DMS53 (cell line): Measurements from ENCODE around the gene ARMCX1.
"Not testable (repeated sequence)": the region's sequence is repeated elsewhere in the genome, so short reads cannot be mapped to it uniquely, and the experiment has no call there.

Experiments
- DNase-seq: peaks from one replicate; lab custom pipeline; 2025; lab: John Stamatoyannopoulos, UW

ARMCX1 gene

GRCh38 chrX:101550362-101550750, at the start of gene ARMCX1:
Gene ARMCX1 (plus strand): TSS chrX:101550547. CDS start chrX:101552931, 2,384 bp downstream.
- peak; percentile 87 for DNase-seq

GRCh38 chrX:101502929-101503328, 47.4 kb upstream of the ARMCX1 start:
- DNase-seq: not testable (repeated sequence)

- DNase-seq: no peak
These were observed 43.0 kb upstream of the ARMCX1 start for GRCh38 chrX:101507372-101507771.

GRCh38 chrX:101507986-101508385, 42.4 kb upstream of the ARMCX1 start:
- DNase-seq: no peak

GRCh38 chrX:101530944-101531343, 19.4 kb upstream of the ARMCX1 start:
- no peak for DNase-seq

GRCh38 chrX:101539116-101539515, 11.2 kb upstream of the ARMCX1 start:
- no peak for DNase-seq

- DNase-seq: peak; percentile 56
These were observed 518 bp downstream of the ARMCX1 start for GRCh38 chrX:101550751-101551379.

GRCh38 chrX:101551380-101551767, 1.0 kb downstream of the ARMCX1 start:
- no peak for DNase-seq

- DNase-seq: no peak
These were observed 2.4 kb downstream of the ARMCX1 start for GRCh38 chrX:101552714-101553113.

- no peak for DNase-seq
These were observed 14.3 kb downstream of the ARMCX1 start for GRCh38 chrX:101564651-101565050.

- DNase-seq: peak; percentile 73
These were observed 45.5 kb downstream of the ARMCX1 start for GRCh38 chrX:101595739-101596419.

GRCh38 chrX:101599592-101599991, 49.2 kb downstream of the ARMCX1 start:
- DNase-seq: not testable (repeated sequence)

- DNase-seq: no peak
These were observed 51.7 kb downstream of the ARMCX1 start for GRCh38 chrX:101602077-101602476.
